NK-92 (cell line): Measurements from ENCODE around the gene RNASE4.
"Not testable (repeated sequence)": the region's sequence is repeated elsewhere in the genome, so short reads cannot be mapped to it uniquely, and the experiment has no call there.

Experiments used
- DNase-seq: peaks from one replicate; lab custom pipeline; 2025; ENCODE audit not compliant: unreplicated experiment; lab: John Stamatoyannopoulos, UW

Gene RNASE4

GRCh38 chr14:20697273-20698017 lies 13.1 kb downstream of the RNASE4 start:
- no peak for DNase-seq

GRCh38 chr14:20698018-20698329 lies 13.6 kb downstream of the RNASE4 start:
- no peak for DNase-seq

- no peak for DNase-seq
Observed at GRCh38 chr14:20698934-20699333, 14.6 kb downstream of the RNASE4 start.

- DNase-seq = no peak
Observed at GRCh38 chr14:20699931-20700330, 15.6 kb downstream of the RNASE4 start.

GRCh38 chr14:20700965-20701364 lies 16.6 kb downstream of the RNASE4 start:
- DNase-seq = not testable (repeated sequence)

- no peak for DNase-seq
Observed at GRCh38 chr14:20706657-20707355, 22.4 kb downstream of the RNASE4 start.

- no peak for DNase-seq
Observed at GRCh38 chr14:20707622-20708021, 23.3 kb downstream of the RNASE4 start.

- DNase-seq = no peak
Observed at GRCh38 chr14:20711261-20711660, 26.9 kb downstream of the RNASE4 start.

- no peak for DNase-seq
Observed at GRCh38 chr14:20711685-20712084, 27.3 kb downstream of the RNASE4 start.

- no peak for DNase-seq
Observed at GRCh38 chr14:20712904-20713303, 28.5 kb downstream of the RNASE4 start.

- DNase-seq = no peak
Observed at GRCh38 chr14:20714593-20715250, 30.4 kb downstream of the RNASE4 start.

- DNase-seq = no peak
Observed at GRCh38 chr14:20719777-20720176, 35.4 kb downstream of the RNASE4 start.

- no peak for DNase-seq
Observed at GRCh38 chr14:20720741-20721140, 36.4 kb downstream of the RNASE4 start.

- no peak for DNase-seq
Observed at GRCh38 chr14:20722016-20722415, 37.7 kb downstream of the RNASE4 start.

GRCh38 chr14:20723488-20723887 lies 39.1 kb downstream of the RNASE4 start:
- DNase-seq = no peak

GRCh38 chr14:20726121-20726520 lies 41.8 kb downstream of the RNASE4 start:
- not testable (repeated sequence) for DNase-seq

GRCh38 chr14:20726531-20726930 lies 42.2 kb downstream of the RNASE4 start:
- DNase-seq = no peak

- no peak for DNase-seq
Observed at GRCh38 chr14:20730891-20731290, 46.5 kb downstream of the RNASE4 start.

- no peak for DNase-seq
Observed at GRCh38 chr14:20732477-20732876, 48.1 kb downstream of the RNASE4 start.

GRCh38 chr14:20732979-20733635 lies 48.7 kb downstream of the RNASE4 start:
- no peak for DNase-seq

GRCh38 chr14:20733684-20734429 lies 49.5 kb downstream of the RNASE4 start:
- no peak for DNase-seq
